T-helper 2 cell treated with Interferon-gamma antibody and Interleukin-4, amounts not matched to agents 5 μg/mL and 100 μg/mL, for 36 hours (primary cell): ENCODE measurements around the gene CFAP46.

Source experiments
- DNase-seq: peaks from one replicate; pipeline ENCODE4 v3.0.0; 2021; ENCODE audit warnings: low spot score
- H3K27ac Mint-ChIP-seq: one replicate; pipeline ENCODE4 v1.8.0; 2021; ENCODE audit warnings: mild to moderate bottlenecking, mixed read lengths
- H3K27me3 Mint-ChIP-seq: one replicate; pipeline ENCODE4 v1.8.0; 2021; ENCODE audit warnings: low read depth, mixed read lengths
- H3K36me3 Mint-ChIP-seq: one replicate; pipeline ENCODE4 v1.8.0; 2021; ENCODE audit warnings: low read depth, mixed read lengths
- H3K4me1 Mint-ChIP-seq: one replicate; pipeline ENCODE4 v1.8.0; 2021; ENCODE audit warnings: low read depth, mixed read lengths
- H3K4me3 Mint-ChIP-seq: one replicate; pipeline ENCODE4 v1.8.0; 2022; ENCODE audit warnings: mild to moderate bottlenecking, moderate library complexity, mixed read lengths
- H3K9me3 Mint-ChIP-seq: one replicate; pipeline ENCODE4 v1.8.0; 2021; ENCODE audit warnings: mixed read lengths

The CFAP46 gene

DNA sequence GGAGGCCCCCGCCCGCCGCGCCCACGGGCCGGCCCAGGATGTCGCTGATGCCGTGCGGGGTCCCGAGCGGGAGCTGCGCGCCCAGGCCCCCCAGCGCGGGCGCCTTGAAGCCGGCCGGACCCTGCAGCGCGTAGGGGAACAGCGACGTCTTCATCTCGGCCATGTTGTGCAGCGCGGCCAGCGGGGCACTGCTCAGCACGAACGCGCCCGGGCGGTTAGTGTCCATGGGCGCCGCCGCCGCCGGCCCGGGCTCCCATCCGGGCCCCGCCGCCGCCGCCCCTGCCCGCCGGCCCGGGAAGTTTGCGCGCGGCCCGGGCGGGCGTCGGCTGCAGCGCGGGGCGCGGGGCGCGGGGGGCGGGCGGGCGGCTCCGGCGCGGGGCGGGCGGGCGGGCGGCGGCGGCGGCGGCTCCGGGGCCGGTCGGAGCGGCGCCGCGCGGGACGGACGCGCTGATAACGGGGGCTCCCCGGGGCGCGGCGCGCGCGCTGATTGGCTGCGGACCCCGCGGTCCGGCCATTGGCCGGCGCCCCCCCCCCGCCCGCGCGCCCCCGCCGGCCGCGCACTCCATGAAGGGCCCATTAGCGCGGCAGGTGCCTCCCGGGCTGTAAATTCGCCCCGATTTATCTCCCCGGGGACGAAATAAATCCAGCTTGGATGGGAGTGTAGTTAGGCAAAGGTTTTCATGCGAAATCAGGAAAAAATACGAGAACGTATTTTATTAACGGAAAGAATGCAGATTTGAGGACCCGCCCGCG, 156.5 kb downstream of the CFAP46 start, which contains the start of gene NKX6-2:
TSS of gene NKX6-2 (minus strand) at position 425 of the 753 bp plus-strand sequence. CDS start at position 226, 199 bp downstream.
- Mint-ChIP-seq H3K36me3 (peaks cover 7% of the 10 kb centered on the region), H3K9me3 (no peaks in the 10 kb centered on the region), H3K4me3 (no peak within 1 kb of the TSS)

GRCh38 chr10:132784866-132785722, 157.3 kb downstream of the CFAP46 start:
- peaks cover 25% of the 10 kb centered on the region for H3K27me3 Mint-ChIP-seq
- H3K27ac Mint-ChIP-seq = no peak overlapping the region
- DNase-seq = no peak
- no peaks in the 10 kb centered on the region for H3K9me3 Mint-ChIP-seq
- H3K4me3 Mint-ChIP-seq = no peak overlapping the region
- peaks cover 7% of the 10 kb centered on the region for H3K36me3 Mint-ChIP-seq
- no peaks in the 10 kb centered on the region for H3K4me1 Mint-ChIP-seq

More for the DNA sequence above, 156.5 kb downstream of the CFAP46 start, which contains the start of gene NKX6-2:
- DNase-seq = no peak
- Mint-ChIP-seq H3K27me3 (peaks cover 27% of the 10 kb centered on the region), H3K27ac (no peak within 1 kb of the TSS), H3K4me1 (no peaks in the 10 kb centered on the region)

DNA sequence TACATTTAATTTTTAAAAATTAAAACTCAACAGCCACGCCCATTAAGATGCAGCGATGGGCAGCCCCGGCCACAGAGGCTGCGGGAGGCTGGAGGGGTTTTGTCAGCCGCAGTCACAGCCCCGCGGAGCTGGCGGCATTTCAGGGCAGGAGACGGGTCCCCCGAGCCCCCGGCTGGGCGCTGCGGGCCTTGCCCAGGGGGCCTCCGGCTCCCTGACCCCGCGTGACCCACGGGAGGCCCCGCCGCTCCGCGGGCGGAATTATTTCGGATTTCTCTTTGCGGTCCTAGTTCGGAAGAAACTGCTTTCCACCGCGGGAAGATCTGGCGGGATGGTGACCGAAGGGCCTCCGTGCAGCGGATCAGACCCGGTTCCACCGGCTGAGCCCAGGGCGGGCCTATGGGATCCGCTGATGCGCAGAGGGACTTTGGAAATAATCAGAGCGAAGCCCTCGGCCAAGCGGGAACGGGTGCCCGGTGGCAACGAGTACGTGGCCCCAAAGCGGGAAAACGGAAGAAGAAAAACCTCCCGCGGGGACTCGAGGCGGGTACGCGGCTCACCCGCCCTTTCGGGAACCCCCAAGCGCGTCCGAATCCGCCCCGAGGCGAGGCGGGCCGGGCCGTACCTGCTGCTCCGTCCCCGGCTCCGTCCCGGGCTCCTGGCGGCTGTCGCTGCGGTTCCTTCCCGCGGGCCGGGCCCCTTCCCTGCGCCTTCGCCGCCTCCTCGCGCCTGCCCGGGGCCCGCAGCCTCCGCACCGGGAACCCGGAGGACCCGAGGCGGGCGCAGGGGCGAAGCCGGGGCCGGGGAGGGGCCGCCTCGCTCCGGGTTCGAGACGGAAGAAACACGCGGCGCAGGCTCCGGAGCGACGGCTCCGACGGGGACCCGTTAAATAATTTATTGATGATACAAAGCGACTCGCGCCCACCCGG, 158.2 kb downstream of the CFAP46 start:
- Mint-ChIP-seq H3K36me3 (peaks cover 7% of the 10 kb centered on the region), H3K4me1 (no peaks in the 10 kb centered on the region), H3K27me3 (peaks cover 21% of the 10 kb centered on the region), H3K4me3 (no peak overlapping the region), H3K9me3 (no peaks in the 10 kb centered on the region), H3K27ac (no peak overlapping the region)
- no peak for DNase-seq

GRCh38 chr10:132783165-132783939, 159.0 kb downstream of the CFAP46 start:
- no peak overlapping the region for H3K27ac Mint-ChIP-seq
- DNase-seq = no peak
- no peaks in the 10 kb centered on the region for H3K4me1 Mint-ChIP-seq
- H3K9me3 Mint-ChIP-seq = no peaks in the 10 kb centered on the region
- H3K27me3 Mint-ChIP-seq = peaks cover 18% of the 10 kb centered on the region
- no peak overlapping the region for H3K4me3 Mint-ChIP-seq
- H3K36me3 Mint-ChIP-seq = peaks cover 7% of the 10 kb centered on the region

- peaks cover 17% of the 10 kb centered on the region for H3K27me3 Mint-ChIP-seq
- H3K9me3 Mint-ChIP-seq = no peaks in the 10 kb centered on the region
- H3K4me1 Mint-ChIP-seq = no peaks in the 10 kb centered on the region
Measured at GRCh38 chr10:132781556-132781955, 160.8 kb downstream of the CFAP46 start.

GRCh38 chr10:132780356-132780755, 162.0 kb downstream of the CFAP46 start:
- Mint-ChIP-seq H3K9me3 (no peaks in the 10 kb centered on the region), H3K4me3 (no peak overlapping the region), H3K36me3 (peaks cover 7% of the 10 kb centered on the region), H3K4me1 (no peaks in the 10 kb centered on the region), H3K27ac (no peak overlapping the region), H3K27me3 (peaks cover 15% of the 10 kb centered on the region)
- DNase-seq = no peak

More at GRCh38 chr10:132781556-132781955, 160.8 kb downstream of the CFAP46 start:
- H3K4me3 Mint-ChIP-seq = no peak overlapping the region
- H3K36me3 Mint-ChIP-seq = peaks cover 7% of the 10 kb centered on the region
- no peak for DNase-seq
- H3K27ac Mint-ChIP-seq = no peak overlapping the region

DNA sequence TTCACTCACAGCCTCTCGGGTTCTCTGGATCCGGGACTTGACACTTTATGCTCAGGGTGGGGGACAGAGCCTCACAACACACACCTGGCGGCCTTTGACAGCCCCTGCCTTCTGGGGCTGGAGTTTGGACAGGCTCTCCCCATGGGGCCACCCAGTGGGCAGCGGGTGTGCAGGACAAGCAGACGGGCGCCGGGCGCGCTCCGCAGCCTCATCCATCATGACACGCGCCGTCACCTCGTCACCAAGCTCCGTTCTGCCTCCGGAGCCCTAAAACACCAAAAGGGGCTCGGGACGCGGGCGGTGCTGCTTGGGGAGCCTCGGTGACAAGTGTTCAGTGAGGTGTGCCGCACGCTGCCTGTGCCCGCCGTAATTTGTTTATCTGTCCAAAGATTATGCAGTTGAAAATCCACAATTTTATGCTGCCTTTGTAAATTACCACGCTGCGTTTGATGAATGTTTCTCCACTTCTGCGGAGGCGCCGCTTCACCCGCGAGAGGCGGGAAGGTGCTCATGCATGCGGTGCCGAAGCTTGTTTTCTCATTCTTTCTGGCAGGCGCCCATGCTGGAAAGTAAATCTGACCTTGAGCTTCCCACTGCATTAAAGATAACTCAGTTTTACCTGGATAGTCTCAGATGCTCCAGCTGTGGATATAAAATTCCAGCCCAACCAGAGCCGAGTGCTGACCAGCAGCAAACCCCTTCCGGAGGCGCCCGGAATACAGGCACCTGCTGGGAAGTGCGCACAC, 162.6 kb downstream of the CFAP46 start:
- no peaks in the 10 kb centered on the region for H3K9me3 Mint-ChIP-seq
- no peak for DNase-seq
- H3K4me1 Mint-ChIP-seq = no peaks in the 10 kb centered on the region
- H3K27ac Mint-ChIP-seq = no peak overlapping the region
- peaks cover 15% of the 10 kb centered on the region for H3K27me3 Mint-ChIP-seq
- H3K36me3 Mint-ChIP-seq = peaks cover 7% of the 10 kb centered on the region
- no peak overlapping the region for H3K4me3 Mint-ChIP-seq

GRCh38 chr10:132777441-132777840, 164.9 kb downstream of the CFAP46 start:
- DNase-seq = no peak
- H3K27ac Mint-ChIP-seq = no peak overlapping the region
- no peaks in the 10 kb centered on the region for H3K27me3 Mint-ChIP-seq
- no peaks in the 10 kb centered on the region for H3K4me1 Mint-ChIP-seq
- H3K36me3 Mint-ChIP-seq = peaks cover 4% of the 10 kb centered on the region
- no peak overlapping the region for H3K4me3 Mint-ChIP-seq
- H3K9me3 Mint-ChIP-seq = no peaks in the 10 kb centered on the region

DNA sequence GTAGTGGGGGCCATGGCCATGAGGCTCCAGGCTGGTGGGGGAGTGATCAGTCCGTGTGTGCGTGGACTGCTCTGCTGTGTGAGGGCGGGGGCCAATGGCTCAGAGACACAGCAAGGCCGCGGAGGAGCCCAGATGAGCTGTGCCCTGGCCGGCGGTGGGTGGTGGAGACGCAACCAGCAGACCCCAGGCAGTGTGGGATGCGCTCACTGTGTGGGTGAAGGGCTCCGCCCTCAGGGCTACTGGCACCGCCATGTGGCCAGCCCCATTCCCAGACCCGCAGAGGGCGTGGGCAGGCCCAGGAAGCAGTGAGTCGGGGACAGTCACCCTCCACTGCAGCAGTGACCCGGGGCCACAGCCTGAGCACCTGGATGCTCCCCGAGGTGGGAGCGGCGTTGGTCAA, 165.5 kb downstream of the CFAP46 start:
- Mint-ChIP-seq H3K9me3 (no peaks in the 10 kb centered on the region), H3K4me3 (no peak overlapping the region), H3K27me3 (no peaks in the 10 kb centered on the region), H3K27ac (no peak overlapping the region), H3K4me1 (no peaks in the 10 kb centered on the region), H3K36me3 (peaks cover 4% of the 10 kb centered on the region)
- DNase-seq = no peak

- Mint-ChIP-seq H3K9me3 (no peaks in the 10 kb centered on the region), H3K36me3 (peaks cover 2% of the 10 kb centered on the region)
Measured at GRCh38 chr10:132776186-132776585, 166.2 kb downstream of the CFAP46 start.

DNA sequence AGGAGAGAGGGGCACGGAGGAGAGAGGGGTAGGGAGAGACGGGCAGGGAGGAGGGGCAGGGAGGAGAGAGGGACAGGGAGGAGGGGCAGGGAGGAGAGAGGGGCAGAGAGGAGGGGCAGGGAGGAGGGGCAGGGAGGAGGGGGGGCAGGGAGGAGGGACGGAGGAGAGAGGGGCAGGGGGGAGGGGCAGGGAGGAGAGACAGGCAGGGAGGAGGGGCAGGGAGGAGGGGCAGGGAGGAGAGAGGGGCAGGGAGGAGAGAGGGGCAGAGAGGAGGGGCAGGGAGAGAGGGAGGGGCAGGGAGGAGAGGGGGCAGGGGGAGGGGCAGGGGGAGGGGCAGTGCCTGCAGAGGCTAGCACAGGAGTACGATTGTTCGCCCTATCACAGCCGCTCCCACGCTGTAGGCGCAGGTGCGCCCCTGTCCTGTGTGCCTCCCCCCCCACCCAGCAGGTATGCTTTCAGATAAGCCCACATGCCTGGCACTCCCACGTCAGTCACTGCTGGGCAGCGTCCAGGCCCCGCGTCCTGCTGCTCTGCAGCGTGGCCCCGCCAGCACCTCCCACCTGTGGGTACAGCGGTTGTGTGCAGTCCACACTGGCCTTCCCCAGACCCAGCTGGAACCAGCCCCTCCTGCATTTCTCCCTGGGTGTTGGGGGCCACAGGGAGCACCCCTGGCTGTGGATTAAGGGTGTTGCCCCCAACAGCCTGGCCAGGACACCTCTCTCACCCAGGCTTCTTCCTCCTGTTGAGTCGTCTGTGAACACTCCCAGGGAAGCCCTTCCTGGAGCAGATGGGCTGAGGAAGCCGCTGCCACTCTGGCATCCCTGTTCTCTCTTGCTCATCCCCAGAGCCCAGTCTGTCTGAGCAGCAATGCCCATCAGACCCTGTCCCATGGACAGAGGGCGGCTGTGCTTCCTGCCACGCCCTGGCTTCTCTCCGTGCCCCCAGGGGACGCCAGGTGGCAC, 167.2 kb downstream of the CFAP46 start:
- H3K27me3 Mint-ChIP-seq = no peaks in the 10 kb centered on the region
- no peak overlapping the region for H3K4me3 Mint-ChIP-seq
- no peak for DNase-seq
- no peak overlapping the region for H3K27ac Mint-ChIP-seq
- peaks cover 3% of the 10 kb centered on the region for H3K36me3 Mint-ChIP-seq
- H3K4me1 Mint-ChIP-seq = no peaks in the 10 kb centered on the region
- H3K9me3 Mint-ChIP-seq = no peaks in the 10 kb centered on the region

More at GRCh38 chr10:132776186-132776585, 166.2 kb downstream of the CFAP46 start:
- H3K4me1 Mint-ChIP-seq = no peaks in the 10 kb centered on the region
- H3K4me3 Mint-ChIP-seq = no peak overlapping the region
- H3K27ac Mint-ChIP-seq = no peak overlapping the region
- no peaks in the 10 kb centered on the region for H3K27me3 Mint-ChIP-seq
- no peak for DNase-seq
